ENCODE data around the gene MCRIP1. TPM values are rescaled to one million over a fixed set of nuclear protein-coding genes. Genes with fewer than 3 reads are reported as not detected.

MCRIP1 gene
- polyA plus RNA-seq (2012; ENCODE audit: insufficient read depth, insufficient read length, low read depth): 410 TPM

GRCh38 chr17:81833160-81833920 is at the start of gene MCRIP1:
Gene MCRIP1 (minus strand): TSS chr17:81833291. CDS start chr17:81824506, 8,785 bp downstream.
- no peaks in the 10 kb centered on the region for H3K9me3 ChIP-seq
- H3K36me3 ChIP-seq: no peaks in the 10 kb centered on the region
- TF ChIP-seq CTCF (IDR thresholded peaks at IDR 0.05; ENCODE audit: low read depth, low read length): no peak
- no peaks in the 10 kb centered on the region for H3K4me1 ChIP-seq
- peak; percentile 99 for DNase-seq
- H3K27me3 ChIP-seq: no peaks in the 10 kb centered on the region
- peak within 1 kb of the TSS; percentile 87 for H3K4me3 ChIP-seq (ENCODE audit: low read depth, low read length)

GRCh38 chr17:81879121-81879520 is 46.0 kb upstream of the MCRIP1 start:
- Histone ChIP-seq H3K4me1 (no peaks in the 10 kb centered on the region), H3K36me3 (peaks cover 27% of the 10 kb centered on the region), H3K27me3 (no peaks in the 10 kb centered on the region), H3K9me3 (no peaks in the 10 kb centered on the region), H3K4me3 (ENCODE audit: low read depth, low read length) (no peak overlapping the region)
- no peak for DNase-seq
- no peak for TF ChIP-seq CTCF (IDR thresholded peaks at IDR 0.05; ENCODE audit: low read depth, low read length)

- no peak for DNase-seq
- Histone ChIP-seq H3K36me3 (peaks cover 19% of the 10 kb centered on the region), H3K27me3 (no peaks in the 10 kb centered on the region), H3K4me3 (ENCODE audit: low read depth, low read length) (no peak overlapping the region), H3K4me1 (no peaks in the 10 kb centered on the region), H3K9me3 (no peaks in the 10 kb centered on the region)
- TF ChIP-seq CTCF (IDR thresholded peaks at IDR 0.05; ENCODE audit: low read depth, low read length): no peak
Observed at GRCh38 chr17:81878294-81878693, 45.2 kb upstream of the MCRIP1 start.

GRCh38 chr17:81877569-81877968 is 44.5 kb upstream of the MCRIP1 start:
- no peaks in the 10 kb centered on the region for H3K27me3 ChIP-seq
- no peak overlapping the region for H3K4me3 ChIP-seq (ENCODE audit: low read depth, low read length)
- H3K4me1 ChIP-seq: no peaks in the 10 kb centered on the region
- TF ChIP-seq CTCF (IDR thresholded peaks at IDR 0.05; ENCODE audit: low read depth, low read length): no peak
- no peaks in the 10 kb centered on the region for H3K9me3 ChIP-seq
- peaks cover 17% of the 10 kb centered on the region for H3K36me3 ChIP-seq
- no peak for DNase-seq

GRCh38 chr17:81871387-81872230 is 38.5 kb upstream of the MCRIP1 start:
- H3K9me3 ChIP-seq: no peaks in the 10 kb centered on the region
- H3K36me3 ChIP-seq: peaks cover 25% of the 10 kb centered on the region
- no peaks in the 10 kb centered on the region for H3K27me3 ChIP-seq
- no peak for TF ChIP-seq CTCF (IDR thresholded peaks at IDR 0.05; ENCODE audit: low read depth, low read length)
- peaks cover 22% of the 10 kb centered on the region for H3K4me1 ChIP-seq
- DNase-seq: peak; percentile 97
- H3K4me3 ChIP-seq (ENCODE audit: low read depth, low read length): peak overlapping the region; percentile 90

Measured in BE2C (cell line).